GM12874 (cell line): ENCODE measurements around the gene FAM32A.

ENCODE experiments used
- TF ChIP-seq, protein P1 (sequence below): IDR thresholded peaks from 2 replicates; pipeline ENCODE4 v1.5.1; 2011; ENCODE audit warnings: low read depth, mild to moderate bottlenecking, control low read depth, low read length, moderate library complexity; ENCODE audit not compliant: insufficient read depth

The FAM32A gene

DNA sequence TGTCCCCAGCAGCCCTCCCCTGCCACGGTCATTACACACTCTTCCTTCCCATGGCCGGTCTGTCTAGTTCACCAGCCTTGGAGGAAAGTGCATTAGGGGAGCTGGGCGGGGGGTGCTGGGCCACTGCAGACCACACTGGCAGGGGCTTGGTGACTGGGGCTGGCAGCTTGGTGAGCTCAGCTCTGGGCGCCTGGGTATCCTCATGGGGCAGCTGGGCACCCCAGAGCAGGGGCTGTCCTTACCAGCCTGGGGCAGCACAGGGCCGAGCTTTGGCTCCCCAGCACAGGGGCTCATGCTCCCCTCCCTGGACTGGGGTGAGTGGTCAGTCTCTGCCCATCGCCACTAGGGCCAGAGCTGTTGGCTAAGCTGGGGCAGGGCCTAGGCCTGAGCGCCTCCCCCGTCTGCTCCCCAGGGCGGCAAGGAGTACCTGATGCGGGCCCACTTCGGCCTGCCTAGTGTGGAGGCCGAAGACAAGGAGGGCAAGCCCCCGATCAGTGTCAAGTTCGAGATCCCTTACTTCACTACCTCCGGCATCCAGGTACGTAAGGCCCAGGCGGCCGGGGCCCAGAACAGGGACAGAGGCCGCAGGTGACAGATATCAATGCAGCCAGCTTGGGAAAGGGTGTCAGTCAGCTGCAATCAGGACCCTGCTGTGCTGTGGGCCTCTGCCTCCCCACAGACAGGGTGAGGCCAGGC lies 48.0 kb downstream of the FAM32A start:
- TF ChIP-seq, protein P1, sequence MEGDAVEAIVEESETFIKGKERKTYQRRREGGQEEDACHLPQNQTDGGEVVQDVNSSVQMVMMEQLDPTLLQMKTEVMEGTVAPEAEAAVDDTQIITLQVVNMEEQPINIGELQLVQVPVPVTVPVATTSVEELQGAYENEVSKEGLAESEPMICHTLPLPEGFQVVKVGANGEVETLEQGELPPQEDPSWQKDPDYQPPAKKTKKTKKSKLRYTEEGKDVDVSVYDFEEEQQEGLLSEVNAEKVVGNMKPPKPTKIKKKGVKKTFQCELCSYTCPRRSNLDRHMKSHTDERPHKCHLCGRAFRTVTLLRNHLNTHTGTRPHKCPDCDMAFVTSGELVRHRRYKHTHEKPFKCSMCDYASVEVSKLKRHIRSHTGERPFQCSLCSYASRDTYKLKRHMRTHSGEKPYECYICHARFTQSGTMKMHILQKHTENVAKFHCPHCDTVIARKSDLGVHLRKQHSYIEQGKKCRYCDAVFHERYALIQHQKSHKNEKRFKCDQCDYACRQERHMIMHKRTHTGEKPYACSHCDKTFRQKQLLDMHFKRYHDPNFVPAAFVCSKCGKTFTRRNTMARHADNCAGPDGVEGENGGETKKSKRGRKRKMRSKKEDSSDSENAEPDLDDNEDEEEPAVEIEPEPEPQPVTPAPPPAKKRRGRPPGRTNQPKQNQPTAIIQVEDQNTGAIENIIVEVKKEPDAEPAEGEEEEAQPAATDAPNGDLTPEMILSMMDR: no peak

DNA sequence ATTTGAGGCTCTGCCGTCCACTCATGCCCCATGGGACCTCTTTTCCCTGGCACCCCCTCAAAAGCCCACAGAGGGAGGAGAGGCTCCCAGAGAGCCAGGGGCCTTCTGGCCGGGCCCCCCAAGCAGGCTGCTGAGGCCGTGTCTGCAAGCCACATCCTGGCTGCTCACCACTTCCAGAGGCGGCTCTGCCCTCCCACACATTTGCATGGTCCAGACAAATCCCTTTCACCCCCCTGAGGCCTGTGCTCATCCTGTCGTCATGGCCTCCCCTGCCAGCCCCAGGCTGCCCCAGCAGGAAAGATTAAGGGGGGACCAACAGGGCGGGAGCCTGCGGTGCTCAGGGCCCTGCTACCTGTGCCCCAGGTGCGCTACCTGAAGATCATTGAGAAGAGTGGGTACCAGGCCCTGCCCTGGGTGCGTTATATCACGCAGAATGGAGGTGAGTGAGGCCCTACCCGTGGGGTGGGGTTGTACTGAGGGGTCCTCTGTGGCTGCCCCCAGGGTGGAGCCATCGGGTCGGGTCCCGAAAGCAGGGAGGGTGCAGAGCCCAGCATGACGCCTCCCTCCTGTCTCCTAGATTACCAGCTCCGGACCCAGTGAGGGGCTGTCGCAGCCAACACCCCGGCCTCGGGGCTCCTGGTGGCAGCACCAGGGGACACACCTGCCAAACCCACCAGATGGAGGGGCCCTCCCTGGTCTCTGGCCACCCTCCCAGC lies 48.8 kb downstream of the FAM32A start:
- TF ChIP-seq, protein P1: no peak

DNA sequence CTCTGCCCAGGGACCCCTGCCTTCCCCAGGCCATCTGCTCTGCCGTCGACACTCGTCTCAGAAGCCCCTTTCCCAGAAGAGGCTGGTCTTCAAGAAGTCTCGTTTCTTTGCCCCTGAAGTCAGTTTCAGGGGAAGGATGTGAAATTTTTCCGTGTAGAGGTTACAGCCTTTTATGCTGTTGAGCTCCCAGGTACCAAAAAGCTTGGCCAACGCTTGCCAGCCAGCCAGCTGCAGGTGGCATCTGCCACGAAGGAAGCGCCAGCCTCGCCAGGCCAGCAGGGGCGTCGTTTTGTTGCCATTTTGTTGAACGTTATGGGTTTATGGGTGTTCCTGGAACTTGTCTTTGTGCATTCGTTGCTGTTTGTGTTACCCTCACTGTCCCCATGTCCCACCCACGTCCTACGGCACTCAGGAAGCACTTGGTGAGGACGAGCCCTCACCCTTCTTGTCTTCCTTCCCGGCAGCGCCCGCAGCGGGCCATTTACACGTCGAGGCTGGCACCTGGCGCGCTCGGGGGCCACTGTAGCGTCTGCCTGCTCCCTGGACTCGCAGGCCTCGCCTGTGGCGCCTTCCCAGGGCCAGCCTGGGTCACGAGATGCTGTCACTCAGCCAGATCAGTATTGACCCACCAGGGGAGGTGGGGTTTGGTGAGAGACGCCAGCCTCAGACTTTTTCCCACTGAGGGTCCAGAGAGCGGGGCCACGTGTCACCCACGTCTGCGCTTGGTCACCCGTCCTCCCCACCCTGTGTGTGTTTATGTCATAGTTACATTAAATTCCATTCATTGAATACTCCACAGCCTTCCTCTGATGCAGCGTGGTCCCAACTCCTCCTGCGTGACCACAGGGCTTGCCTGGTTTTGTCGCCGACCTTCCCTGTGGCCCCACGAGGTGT lies 49.6 kb downstream of the FAM32A start:
- TF ChIP-seq, protein P1: no peak

DNA sequence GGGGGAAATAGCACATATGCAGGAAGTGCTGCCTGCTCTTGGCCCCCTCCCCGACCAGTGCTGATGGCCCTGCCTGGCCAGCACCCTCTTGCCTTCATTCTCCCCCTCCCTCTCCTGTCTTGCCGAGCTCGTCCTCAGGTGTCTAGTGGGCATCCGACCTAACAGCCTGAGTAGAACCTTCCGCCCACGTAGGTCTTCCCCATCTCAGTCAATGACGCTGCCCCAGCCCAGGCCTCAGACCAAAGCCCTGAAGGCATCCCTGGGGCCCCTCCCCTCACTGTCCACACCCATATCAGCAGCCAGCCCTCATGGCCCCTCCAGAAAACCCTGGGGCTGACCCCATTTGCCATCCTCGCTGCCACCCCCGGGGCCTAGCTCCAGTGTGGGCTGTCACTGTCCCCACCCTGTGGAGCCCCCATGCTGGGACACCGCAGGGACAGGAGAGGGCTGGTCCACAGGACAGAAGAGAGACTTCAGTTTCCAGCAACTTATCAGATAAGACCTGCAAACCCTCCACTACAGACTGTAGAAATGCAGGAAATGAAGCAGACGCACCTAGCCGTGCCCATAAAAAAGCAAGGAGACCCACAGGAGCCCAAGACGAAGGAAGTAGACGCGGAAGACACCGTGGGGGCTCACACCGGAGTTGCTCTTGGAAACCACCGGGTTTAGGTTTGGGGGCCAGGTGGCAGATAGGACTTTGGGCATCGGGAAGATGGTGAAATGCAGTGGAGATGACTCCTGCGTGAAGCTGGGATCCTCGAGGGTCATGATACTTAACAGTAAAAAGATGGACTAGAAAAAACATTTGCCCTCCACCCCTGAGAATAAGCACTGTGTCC lies 50.8 kb downstream of the FAM32A start:
- TF ChIP-seq, protein P1: no peak
